ENCODE measurements around the gene SH3RF3.

DNA sequence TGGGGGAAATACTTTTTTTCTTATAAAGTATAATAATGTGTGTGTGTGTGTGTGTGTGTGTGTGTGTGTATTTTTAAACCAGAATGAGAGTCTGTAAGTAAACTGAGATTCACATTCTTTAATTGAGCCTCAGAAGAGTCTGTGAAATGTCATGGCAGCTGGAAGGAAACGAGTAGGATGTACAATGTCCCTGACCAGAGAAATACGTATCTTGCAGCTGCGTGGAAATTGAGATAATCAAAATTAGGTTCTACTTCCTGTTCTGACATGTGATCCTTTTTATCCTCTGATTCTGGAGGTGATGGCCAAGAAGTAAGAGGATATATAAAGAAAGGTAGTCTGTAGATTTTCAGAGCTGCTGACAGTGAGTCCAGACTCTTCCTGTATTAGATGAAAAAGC is 50.0 kb downstream of the SH3RF3 start:
- no peak for TF ChIP-seq ZNF70 (CRISPR knock-in tag; IDR thresholded peaks at IDR 0.05)
- TF ChIP-seq, protein P1, sequence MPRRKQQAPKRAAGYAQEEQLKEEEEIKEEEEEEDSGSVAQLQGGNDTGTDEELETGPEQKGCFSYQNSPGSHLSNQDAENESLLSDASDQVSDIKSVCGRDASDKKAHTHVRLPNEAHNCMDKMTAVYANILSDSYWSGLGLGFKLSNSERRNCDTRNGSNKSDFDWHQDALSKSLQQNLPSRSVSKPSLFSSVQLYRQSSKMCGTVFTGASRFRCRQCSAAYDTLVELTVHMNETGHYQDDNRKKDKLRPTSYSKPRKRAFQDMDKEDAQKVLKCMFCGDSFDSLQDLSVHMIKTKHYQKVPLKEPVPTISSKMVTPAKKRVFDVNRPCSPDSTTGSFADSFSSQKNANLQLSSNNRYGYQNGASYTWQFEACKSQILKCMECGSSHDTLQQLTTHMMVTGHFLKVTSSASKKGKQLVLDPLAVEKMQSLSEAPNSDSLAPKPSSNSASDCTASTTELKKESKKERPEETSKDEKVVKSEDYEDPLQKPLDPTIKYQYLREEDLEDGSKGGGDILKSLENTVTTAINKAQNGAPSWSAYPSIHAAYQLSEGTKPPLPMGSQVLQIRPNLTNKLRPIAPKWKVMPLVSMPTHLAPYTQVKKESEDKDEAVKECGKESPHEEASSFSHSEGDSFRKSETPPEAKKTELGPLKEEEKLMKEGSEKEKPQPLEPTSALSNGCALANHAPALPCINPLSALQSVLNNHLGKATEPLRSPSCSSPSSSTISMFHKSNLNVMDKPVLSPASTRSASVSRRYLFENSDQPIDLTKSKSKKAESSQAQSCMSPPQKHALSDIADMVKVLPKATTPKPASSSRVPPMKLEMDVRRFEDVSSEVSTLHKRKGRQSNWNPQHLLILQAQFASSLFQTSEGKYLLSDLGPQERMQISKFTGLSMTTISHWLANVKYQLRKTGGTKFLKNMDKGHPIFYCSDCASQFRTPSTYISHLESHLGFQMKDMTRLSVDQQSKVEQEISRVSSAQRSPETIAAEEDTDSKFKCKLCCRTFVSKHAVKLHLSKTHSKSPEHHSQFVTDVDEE (CRISPR knock-in tag; IDR thresholded peaks at IDR 0.05), result no peak

Data from SK-N-SH treated with all-trans-retinoic acid at 6 μM for 48 hours (cell line).